Activated naive CD4-positive, alpha-beta T cell treated with anti-CD3 and anti-CD28 coated beads for 36 hours (primary cell): ENCODE data around the gene C2CD3. TPM values are rescaled to one million over a fixed set of nuclear protein-coding genes. Genes with fewer than 3 reads are reported as not detected.
A peak's percentile ranks its signal among the peaks of the same experiment; 100 is the strongest.

Source experiments
- CTCF ChIA-PET: fragments of 350-600 bp; sonication (Branson Sonifier 250); formaldehyde crosslinking; loops from one replicate; lab custom pipeline; 2021; ENCODE audit warnings: antibody characterized with exemption; lab: Charles Lee
- DNase-seq: peaks from one replicate; pipeline ENCODE4 v3.0.0-alpha.2; 2020
- H3K27ac Mint-ChIP-seq: one replicate; pipeline ENCODE4 v1.8.0; 2021; ENCODE audit warnings: mild to moderate bottlenecking, mixed read lengths
- H3K27me3 Mint-ChIP-seq: one replicate; pipeline ENCODE4 v1.8.0; 2021; ENCODE audit warnings: low read depth, mixed read lengths
- H3K36me3 Mint-ChIP-seq: one replicate; pipeline ENCODE4 v1.8.0; 2021; ENCODE audit warnings: low read depth, mixed read lengths
- H3K4me1 Mint-ChIP-seq: one replicate; pipeline ENCODE4 v1.8.0; 2021; ENCODE audit warnings: low read depth, mixed read lengths
- H3K4me3 Mint-ChIP-seq: one replicate; pipeline ENCODE4 v1.8.0; 2021; ENCODE audit warnings: mild to moderate bottlenecking, moderate library complexity, mixed read lengths
- H3K9me3 Mint-ChIP-seq: one replicate; pipeline ENCODE4 v1.8.0; 2021; ENCODE audit warnings: mixed read lengths
- intact Hi-C: fragments of 100-400 bp; cut with micrococcal nuclease; formaldehyde crosslinking; loops from one replicate; pipeline ENCODE4 v1.15.1; 2023
- total RNA-seq, 2 experiments: library from RNA; stranded (reverse); gene quantifications; one replicate each; pipeline ENCODE4 v1.2.3, GENCODE V29; 2021

The C2CD3 gene
- total RNA-seq, 2 experiments from 2014 or later, result 21.3 to 23.1 TPM

GRCh38 chr11:73983741-73984538 is 186.9 kb downstream of the C2CD3 start:
- Mint-ChIP-seq H3K4me3 (peak overlapping the region; percentile 98), H3K27me3 (no peaks in the 10 kb centered on the region), H3K4me1 (peaks cover 38% of the 10 kb centered on the region), H3K27ac (peak overlapping the region; percentile 99), H3K9me3 (no peaks in the 10 kb centered on the region), H3K36me3 (peaks cover 31% of the 10 kb centered on the region)
- CTCF ChIA-PET, result interaction anchor here (0.5 kb wide), 1 partner anchor 227 kb away, joined by 3 read pairs; no protein-coding TSS in a partner anchor
- intact Hi-C loops, result loop anchor here (1.0 kb wide), 2 partner anchors 11 to 223 kb away; partner anchors contain the start of gene RAB6A
- DNase-seq, result peak; percentile 33

- Mint-ChIP-seq H3K4me3 (peak overlapping the region; percentile 98), H3K27ac (peak overlapping the region; percentile 99), H3K27me3 (no peaks in the 10 kb centered on the region), H3K4me1 (peaks cover 45% of the 10 kb centered on the region), H3K9me3 (no peaks in the 10 kb centered on the region), H3K36me3 (peaks cover 38% of the 10 kb centered on the region)
- peak; percentile 96 for DNase-seq
- intact Hi-C loops, result loop anchor here (1.0 kb wide), 3 partner anchors 9 to 222 kb away; partner anchors contain the start of gene RAB6A
- CTCF ChIA-PET, result interaction anchor here (0.5 to 1.2 kb wide), 2 partner anchors 13 to 228 kb away, joined by 3 read pairs; no protein-coding TSS in a partner anchor
These were observed 187.6 kb downstream of the C2CD3 start for GRCh38 chr11:73982990-73983740.

- no peaks in the 10 kb centered on the region for H3K27me3 Mint-ChIP-seq
- H3K36me3 Mint-ChIP-seq, result peaks cover 42% of the 10 kb centered on the region
- H3K4me1 Mint-ChIP-seq, result peaks cover 51% of the 10 kb centered on the region
- peak within 1 kb of the TSS; percentile 99 for H3K27ac Mint-ChIP-seq
- DNase-seq, result peak; percentile 85
- no peaks in the 10 kb centered on the region for H3K9me3 Mint-ChIP-seq
- intact Hi-C loops, result loop anchor here (1.0 kb wide), 1 partner anchor 8 kb away; no protein-coding TSS in a partner anchor
- peak within 1 kb of the TSS; percentile 98 for H3K4me3 Mint-ChIP-seq
- CTCF ChIA-PET, result interaction anchor here (0.6 to 1.2 kb wide), 2 partner anchors 12 kb away, joined by 3 read pairs; no protein-coding TSS in a partner anchor
These were observed 188.2 kb downstream of the C2CD3 start, which contains the start of gene UCP2 for GRCh38 chr11:73982595-73982989. TSS of gene UCP2 (minus strand) at chr11:73982843. CDS start at chr11:73978378, 4,465 bp downstream.

- no peak for DNase-seq
- no peaks in the 10 kb centered on the region for H3K9me3 Mint-ChIP-seq
- no peaks in the 10 kb centered on the region for H3K27me3 Mint-ChIP-seq
- intact Hi-C loops, result no loop called here
- H3K36me3 Mint-ChIP-seq, result peaks cover 55% of the 10 kb centered on the region
- peak overlapping the region; percentile 99 for H3K27ac Mint-ChIP-seq
- H3K4me1 Mint-ChIP-seq, result peaks cover 63% of the 10 kb centered on the region
- H3K4me3 Mint-ChIP-seq, result peak overlapping the region; percentile 98
- CTCF ChIA-PET, result interaction anchor here (0.7 to 3.8 kb wide), 6 partner anchors 13 to 461 kb away, joined by 3 to 18 read pairs (median 8); no protein-coding TSS in a partner anchor
These were observed 189.6 kb downstream of the C2CD3 start for GRCh38 chr11:73981051-73981805.

- Mint-ChIP-seq H3K9me3 (no peaks in the 10 kb centered on the region), H3K4me1 (peaks cover 64% of the 10 kb centered on the region), H3K4me3 (peak overlapping the region; percentile 98), H3K27ac (peak overlapping the region; percentile 99), H3K27me3 (no peaks in the 10 kb centered on the region), H3K36me3 (peaks cover 63% of the 10 kb centered on the region)
- intact Hi-C loops, result loop anchor here (1.0 kb wide), 6 partner anchors 11 to 191 kb away; partner anchors contain the start of genes C2CD3, COA4, PAAF1 and PPME1
- CTCF ChIA-PET, result interaction anchor here (0.5 to 3.8 kb wide), 10 partner anchors 12 to 460 kb away, joined by 3 to 18 read pairs (median 6); no protein-coding TSS in a partner anchor
- peak; percentile 84 for DNase-seq
These were observed 190.5 kb downstream of the C2CD3 start for GRCh38 chr11:73980001-73980961.

- no peaks in the 10 kb centered on the region for H3K27me3 Mint-ChIP-seq
- peak overlapping the region; percentile 91 for H3K27ac Mint-ChIP-seq
- peaks cover 70% of the 10 kb centered on the region for H3K4me1 Mint-ChIP-seq
- H3K4me3 Mint-ChIP-seq, result peak overlapping the region; percentile 55
- no peak for DNase-seq
- intact Hi-C loops, result no loop called here
- no peaks in the 10 kb centered on the region for H3K9me3 Mint-ChIP-seq
- CTCF ChIA-PET, result interaction anchor here (0.9 to 3.8 kb wide), 3 partner anchors 9 to 17 kb away, joined by 5 to 18 read pairs (median 12); no protein-coding TSS in a partner anchor
- H3K36me3 Mint-ChIP-seq, result peaks cover 72% of the 10 kb centered on the region
These were observed 192.2 kb downstream of the C2CD3 start for GRCh38 chr11:73978576-73979086.

GRCh38 chr11:73977856-73978519 is 192.8 kb downstream of the C2CD3 start:
- Mint-ChIP-seq H3K27me3 (no peaks in the 10 kb centered on the region), H3K4me1 (peaks cover 75% of the 10 kb centered on the region), H3K36me3 (peaks cover 72% of the 10 kb centered on the region), H3K9me3 (no peaks in the 10 kb centered on the region), H3K4me3 (no peak overlapping the region), H3K27ac (peak overlapping the region; percentile 91)
- CTCF ChIA-PET, result interaction anchor here (3.8 kb wide), 1 partner anchor 14 kb away, joined by 18 read pairs; no protein-coding TSS in a partner anchor
- intact Hi-C loops, result no loop called here
- DNase-seq, result no peak

GRCh38 chr11:73976451-73977151 is 194.2 kb downstream of the C2CD3 start:
- Mint-ChIP-seq H3K27ac (no peak overlapping the region), H3K27me3 (no peaks in the 10 kb centered on the region), H3K9me3 (no peaks in the 10 kb centered on the region), H3K4me3 (no peak overlapping the region), H3K4me1 (peaks cover 87% of the 10 kb centered on the region), H3K36me3 (peaks cover 64% of the 10 kb centered on the region)
- no peak for DNase-seq
- CTCF ChIA-PET, result interaction anchor here (0.9 to 1.6 kb wide), 3 partner anchors 10 to 279 kb away, joined by 3 read pairs; no protein-coding TSS in a partner anchor
- intact Hi-C loops, result no loop called here

- no peaks in the 10 kb centered on the region for H3K27me3 Mint-ChIP-seq
- peaks cover 91% of the 10 kb centered on the region for H3K4me1 Mint-ChIP-seq
- no peak for DNase-seq
- H3K36me3 Mint-ChIP-seq, result peaks cover 54% of the 10 kb centered on the region
- intact Hi-C loops, result no loop called here
- peak overlapping the region; percentile 15 for H3K27ac Mint-ChIP-seq
- H3K4me3 Mint-ChIP-seq, result no peak overlapping the region
- CTCF ChIA-PET, result interaction anchor here (0.9 to 1.6 kb wide), 3 partner anchors 9 to 280 kb away, joined by 3 read pairs; no protein-coding TSS in a partner anchor
- H3K9me3 Mint-ChIP-seq, result no peaks in the 10 kb centered on the region
These were observed 195.4 kb downstream of the C2CD3 start for GRCh38 chr11:73975479-73975757.
